Measurements from ENCODE around the gene ARPC4. TPM values are rescaled to one million over a fixed set of nuclear protein-coding genes. Genes with fewer than 3 reads are reported as not detected.

ARPC4 gene
- total and polyA plus RNA-seq, 2 of the 13 experiments (the other 11 are each of a cell fraction or from before 2014, with no cell fraction given): 30.1 to 83.6 TPM

- TF ChIP-seq ZNF704 (CRISPR knock-in tag; IDR thresholded peaks at IDR 0.05; ENCODE audit: borderline replicate concordance) (0 out of 2 replicates have a peak, but pooled peaks have one; percentile 20), PTBP1 (IDR thresholded peaks at IDR 0.05; ENCODE audit: low read depth, low read length, poor library complexity, severe bottlenecking) (peak; percentile 28), NRL (CRISPR knock-in tag; IDR thresholded peaks at IDR 0.05; ENCODE audit: borderline replicate concordance) (no peak), NR3C1 (CRISPR knock-in tag; IDR thresholded peaks at IDR 0.05) (no peak), ZNF256 (CRISPR knock-in tag; conservative IDR thresholded peaks at IDR 0.05) (no peak), EEA1 (CRISPR knock-in tag; IDR thresholded peaks at IDR 0.05; ENCODE audit: borderline replicate concordance) (no peak), KMT2B (CRISPR knock-in tag; IDR thresholded peaks at IDR 0.05) (peak; percentile 74), CBFB (CRISPR knock-in tag; IDR thresholded peaks at IDR 0.05) (peak; percentile 44; the same call in 1 of the 2 replicates), TFDP1 (CRISPR knock-in tag; IDR thresholded peaks at IDR 0.05; ENCODE audit: borderline replicate concordance) (peak; percentile 79; the same call in 1 of the 2 replicates)
- TF ChIP-seq, protein P1, sequence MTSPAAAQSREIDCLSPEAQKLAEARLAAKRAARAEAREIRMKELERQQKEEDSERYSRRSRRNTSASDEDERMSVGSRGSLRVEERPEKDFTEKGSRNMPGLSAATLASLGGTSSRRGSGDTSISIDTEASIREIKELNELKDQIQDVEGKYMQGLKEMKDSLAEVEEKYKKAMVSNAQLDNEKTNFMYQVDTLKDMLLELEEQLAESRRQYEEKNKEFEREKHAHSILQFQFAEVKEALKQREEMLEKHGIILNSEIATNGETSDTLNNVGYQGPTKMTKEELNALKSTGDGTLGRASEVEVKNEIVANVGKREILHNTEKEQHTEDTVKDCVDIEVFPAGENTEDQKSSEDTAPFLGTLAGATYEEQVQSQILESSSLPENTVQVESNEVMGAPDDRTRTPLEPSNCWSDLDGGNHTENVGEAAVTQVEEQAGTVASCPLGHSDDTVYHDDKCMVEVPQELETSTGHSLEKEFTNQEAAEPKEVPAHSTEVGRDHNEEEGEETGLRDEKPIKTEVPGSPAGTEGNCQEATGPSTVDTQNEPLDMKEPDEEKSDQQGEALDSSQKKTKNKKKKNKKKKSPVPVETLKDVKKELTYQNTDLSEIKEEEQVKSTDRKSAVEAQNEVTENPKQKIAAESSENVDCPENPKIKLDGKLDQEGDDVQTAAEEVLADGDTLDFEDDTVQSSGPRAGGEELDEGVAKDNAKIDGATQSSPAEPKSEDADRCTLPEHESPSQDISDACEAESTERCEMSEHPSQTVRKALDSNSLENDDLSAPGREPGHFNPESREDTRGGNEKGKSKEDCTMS (CRISPR knock-in tag; conservative IDR thresholded peaks at IDR 0.05): no peak
- TF ChIP-seq, protein P2, sequence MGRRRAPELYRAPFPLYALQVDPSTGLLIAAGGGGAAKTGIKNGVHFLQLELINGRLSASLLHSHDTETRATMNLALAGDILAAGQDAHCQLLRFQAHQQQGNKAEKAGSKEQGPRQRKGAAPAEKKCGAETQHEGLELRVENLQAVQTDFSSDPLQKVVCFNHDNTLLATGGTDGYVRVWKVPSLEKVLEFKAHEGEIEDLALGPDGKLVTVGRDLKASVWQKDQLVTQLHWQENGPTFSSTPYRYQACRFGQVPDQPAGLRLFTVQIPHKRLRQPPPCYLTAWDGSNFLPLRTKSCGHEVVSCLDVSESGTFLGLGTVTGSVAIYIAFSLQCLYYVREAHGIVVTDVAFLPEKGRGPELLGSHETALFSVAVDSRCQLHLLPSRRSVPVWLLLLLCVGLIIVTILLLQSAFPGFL (CRISPR knock-in tag; IDR thresholded peaks at IDR 0.05): no peak
- TF ChIP-seq, protein P3, sequence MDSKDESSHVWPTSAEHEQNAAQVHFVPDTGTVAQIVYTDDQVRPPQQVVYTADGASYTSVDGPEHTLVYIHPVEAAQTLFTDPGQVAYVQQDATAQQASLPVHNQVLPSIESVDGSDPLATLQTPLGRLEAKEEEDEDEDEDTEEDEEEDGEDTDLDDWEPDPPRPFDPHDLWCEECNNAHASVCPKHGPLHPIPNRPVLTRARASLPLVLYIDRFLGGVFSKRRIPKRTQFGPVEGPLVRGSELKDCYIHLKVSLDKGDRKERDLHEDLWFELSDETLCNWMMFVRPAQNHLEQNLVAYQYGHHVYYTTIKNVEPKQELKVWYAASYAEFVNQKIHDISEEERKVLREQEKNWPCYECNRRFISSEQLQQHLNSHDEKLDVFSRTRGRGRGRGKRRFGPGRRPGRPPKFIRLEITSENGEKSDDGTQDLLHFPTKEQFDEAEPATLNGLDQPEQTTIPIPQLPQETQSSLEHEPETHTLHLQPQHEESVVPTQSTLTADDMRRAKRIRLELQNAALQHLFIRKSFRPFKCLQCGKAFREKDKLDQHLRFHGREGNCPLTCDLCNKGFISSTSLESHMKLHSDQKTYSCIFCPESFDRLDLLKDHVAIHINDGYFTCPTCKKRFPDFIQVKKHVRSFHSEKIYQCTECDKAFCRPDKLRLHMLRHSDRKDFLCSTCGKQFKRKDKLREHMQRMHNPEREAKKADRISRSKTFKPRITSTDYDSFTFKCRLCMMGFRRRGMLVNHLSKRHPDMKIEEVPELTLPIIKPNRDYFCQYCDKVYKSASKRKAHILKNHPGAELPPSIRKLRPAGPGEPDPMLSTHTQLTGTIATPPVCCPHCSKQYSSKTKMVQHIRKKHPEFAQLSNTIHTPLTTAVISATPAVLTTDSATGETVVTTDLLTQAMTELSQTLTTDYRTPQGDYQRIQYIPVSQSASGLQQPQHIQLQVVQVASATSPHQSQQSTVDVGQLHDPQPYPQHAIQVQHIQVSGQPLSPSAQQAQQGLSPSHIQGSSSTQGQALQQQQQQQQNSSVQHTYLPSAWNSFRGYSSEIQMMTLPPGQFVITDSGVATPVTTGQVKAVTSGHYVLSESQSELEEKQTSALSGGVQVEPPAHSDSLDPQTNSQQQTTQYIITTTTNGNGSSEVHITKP (CRISPR knock-in tag; IDR thresholded peaks at IDR 0.05; ENCODE audit: low read depth): peak; percentile 97
- TF ChIP-seq, protein P4, sequence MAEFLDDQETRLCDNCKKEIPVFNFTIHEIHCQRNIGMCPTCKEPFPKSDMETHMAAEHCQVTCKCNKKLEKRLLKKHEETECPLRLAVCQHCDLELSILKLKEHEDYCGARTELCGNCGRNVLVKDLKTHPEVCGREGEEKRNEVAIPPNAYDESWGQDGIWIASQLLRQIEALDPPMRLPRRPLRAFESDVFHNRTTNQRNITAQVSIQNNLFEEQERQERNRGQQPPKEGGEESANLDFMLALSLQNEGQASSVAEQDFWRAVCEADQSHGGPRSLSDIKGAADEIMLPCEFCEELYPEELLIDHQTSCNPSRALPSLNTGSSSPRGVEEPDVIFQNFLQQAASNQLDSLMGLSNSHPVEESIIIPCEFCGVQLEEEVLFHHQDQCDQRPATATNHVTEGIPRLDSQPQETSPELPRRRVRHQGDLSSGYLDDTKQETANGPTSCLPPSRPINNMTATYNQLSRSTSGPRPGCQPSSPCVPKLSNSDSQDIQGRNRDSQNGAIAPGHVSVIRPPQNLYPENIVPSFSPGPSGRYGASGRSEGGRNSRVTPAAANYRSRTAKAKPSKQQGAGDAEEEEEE (CRISPR knock-in tag; IDR thresholded peaks at IDR 0.05; ENCODE audit: borderline replicate concordance): no peak
- TF ChIP-seq, protein P5, sequence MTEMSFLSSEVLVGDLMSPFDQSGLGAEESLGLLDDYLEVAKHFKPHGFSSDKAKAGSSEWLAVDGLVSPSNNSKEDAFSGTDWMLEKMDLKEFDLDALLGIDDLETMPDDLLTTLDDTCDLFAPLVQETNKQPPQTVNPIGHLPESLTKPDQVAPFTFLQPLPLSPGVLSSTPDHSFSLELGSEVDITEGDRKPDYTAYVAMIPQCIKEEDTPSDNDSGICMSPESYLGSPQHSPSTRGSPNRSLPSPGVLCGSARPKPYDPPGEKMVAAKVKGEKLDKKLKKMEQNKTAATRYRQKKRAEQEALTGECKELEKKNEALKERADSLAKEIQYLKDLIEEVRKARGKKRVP (CRISPR knock-in tag; IDR thresholded peaks at IDR 0.05): no peak
Measured at GRCh38 chr3:9749645-9750555, 43.0 kb upstream of the ARPC4 start, which contains the start of gene OGG1 (continued).

Measured in HepG2 (cell line).